MM.1S (cell line): ENCODE results near the gene TFEC.

ENCODE experiments used
- CTCF ChIP-seq: fragments of 300-600 bp; sonication (generic); IDR thresholded peaks from 2 replicates; pipeline ENCODE4 v1.5.1; 2016; ENCODE audit warnings: antibody characterized with exemption, low read length, mixed read lengths
- EZH2 ChIP-seq: fragments of 300-600 bp; sonication (generic); optimal IDR thresholded peaks from 2 replicates; pipeline ENCODE3; 2017; ENCODE audit warnings: low read depth, mild to moderate bottlenecking, antibody characterized with exemption, low read length, mixed read lengths

- TF ChIP-seq CTCF (no peak), EZH2 (no peak)
These were observed 2.8 kb downstream of the TFEC start for GRCh38 chr7:116027786-116028185.
